ENCODE measurements around the gene SUN5.

Gene SUN5

DNA sequence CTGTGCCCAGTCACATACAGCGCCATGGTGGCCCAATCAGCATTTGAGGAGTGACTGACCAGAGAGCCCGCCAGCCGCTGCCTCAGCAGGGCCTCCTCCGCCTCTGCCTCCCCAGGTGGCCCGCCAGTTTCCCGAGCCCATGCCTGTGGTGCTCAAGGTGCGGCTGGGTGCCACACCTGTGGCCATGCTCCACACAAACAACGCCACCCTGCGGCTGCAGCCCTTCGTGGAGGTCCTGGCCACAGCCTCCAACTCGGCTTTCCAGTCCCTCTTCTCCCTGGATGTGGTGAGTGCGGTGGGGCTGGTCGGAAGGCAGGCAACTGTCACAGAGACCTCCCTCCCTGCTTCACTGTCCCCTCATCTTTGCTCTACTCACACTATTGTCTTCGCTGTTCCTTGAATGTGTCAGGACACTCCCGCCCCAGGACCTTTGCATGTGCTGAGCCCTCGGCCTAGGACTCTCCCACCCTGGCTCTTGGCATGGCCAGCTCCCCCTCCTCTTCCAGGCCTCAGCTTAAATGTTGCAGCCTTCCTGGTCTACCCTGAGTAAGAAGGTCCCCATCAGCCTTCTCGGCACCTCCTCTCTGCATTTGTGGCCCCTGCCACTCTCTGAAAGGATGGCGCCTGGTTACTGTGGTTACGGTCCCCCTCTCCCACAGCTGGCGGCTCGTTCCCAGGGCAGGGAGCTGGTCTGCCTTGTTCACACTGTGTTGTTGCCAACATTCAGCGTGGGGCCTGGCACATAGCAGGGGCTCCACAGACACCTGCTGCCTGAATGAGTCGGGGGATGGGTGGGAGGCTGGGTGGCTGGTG lies 15.4 kb upstream of the SUN5 start:
- H3K4me3 ChIP-seq (ENCODE audit: low read length), result no peak overlapping the region
- no peaks in the 10 kb centered on the region for H3K36me3 ChIP-seq (ENCODE audit: control insufficient read depth, insufficient read depth, low read length, severe bottlenecking)
- peaks cover under 1% of the 10 kb centered on the region for H3K9me3 ChIP-seq (ENCODE audit: control insufficient read depth, low read length)
- H3K4me1 ChIP-seq (ENCODE audit: control insufficient read depth, insufficient read depth, low read length), result peaks cover 7% of the 10 kb centered on the region
- DNase-seq (ENCODE audit: low read depth), result no peak
- H3K27me3 ChIP-seq (replicated peaks; ENCODE audit: control insufficient read depth, insufficient read depth, low read length), result peaks cover 73% of the 10 kb centered on the region
- H3K9ac ChIP-seq (ENCODE audit: low read length), result no peak overlapping the region

GRCh38 chr20:33018169-33018931 lies 14.1 kb upstream of the SUN5 start:
- Histone ChIP-seq H3K27me3 (replicated peaks; ENCODE audit: control insufficient read depth, insufficient read depth, low read length) (peaks cover 80% of the 10 kb centered on the region), H3K36me3 (ENCODE audit: control insufficient read depth, insufficient read depth, low read length, severe bottlenecking) (no peaks in the 10 kb centered on the region), H3K9ac (ENCODE audit: low read length) (no peak overlapping the region), H3K9me3 (ENCODE audit: control insufficient read depth, low read length) (no peaks in the 10 kb centered on the region), H3K4me1 (ENCODE audit: control insufficient read depth, insufficient read depth, low read length) (peaks cover 7% of the 10 kb centered on the region), H3K4me3 (ENCODE audit: low read length) (no peak overlapping the region)
- DNase-seq (ENCODE audit: low read depth), result no peak

DNA sequence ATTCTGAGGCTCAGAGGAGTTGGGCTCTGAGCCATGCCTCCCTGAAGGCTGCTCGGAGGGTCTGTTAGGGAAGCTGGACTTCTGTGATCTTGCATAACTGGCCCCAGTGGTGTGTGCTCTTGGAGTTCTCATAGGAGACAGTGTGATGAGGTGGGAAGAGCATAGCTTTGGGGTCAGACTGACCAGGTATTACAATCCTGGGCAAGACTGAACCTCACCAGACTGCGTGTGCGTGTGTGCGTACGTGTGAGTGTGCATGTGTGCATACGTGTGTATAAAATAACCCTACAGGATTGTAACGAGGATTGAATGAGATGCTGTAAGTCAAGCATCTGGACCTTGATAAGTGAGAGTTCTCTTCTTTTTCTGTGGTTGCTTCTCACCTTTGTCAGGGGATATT lies 13.3 kb upstream of the SUN5 start:
- no peak for DNase-seq (ENCODE audit: low read depth)
- Histone ChIP-seq H3K9ac (ENCODE audit: low read length) (no peak overlapping the region), H3K27me3 (replicated peaks; ENCODE audit: control insufficient read depth, insufficient read depth, low read length) (peaks cover 81% of the 10 kb centered on the region), H3K36me3 (ENCODE audit: control insufficient read depth, insufficient read depth, low read length, severe bottlenecking) (no peaks in the 10 kb centered on the region), H3K9me3 (ENCODE audit: control insufficient read depth, low read length) (no peaks in the 10 kb centered on the region), H3K4me1 (ENCODE audit: control insufficient read depth, insufficient read depth, low read length) (peaks cover 7% of the 10 kb centered on the region), H3K4me3 (ENCODE audit: low read length) (no peak overlapping the region)

GRCh38 chr20:33016581-33017109 lies 12.4 kb upstream of the SUN5 start:
- no peaks in the 10 kb centered on the region for H3K9me3 ChIP-seq (ENCODE audit: control insufficient read depth, low read length)
- peaks cover 7% of the 10 kb centered on the region for H3K4me1 ChIP-seq (ENCODE audit: control insufficient read depth, insufficient read depth, low read length)
- H3K27me3 ChIP-seq (replicated peaks; ENCODE audit: control insufficient read depth, insufficient read depth, low read length), result peaks cover 82% of the 10 kb centered on the region
- no peak for DNase-seq (ENCODE audit: low read depth)
- no peak overlapping the region for H3K9ac ChIP-seq (ENCODE audit: low read length)
- H3K4me3 ChIP-seq (ENCODE audit: low read length), result no peak overlapping the region
- no peaks in the 10 kb centered on the region for H3K36me3 ChIP-seq (ENCODE audit: control insufficient read depth, insufficient read depth, low read length, severe bottlenecking)

DNA sequence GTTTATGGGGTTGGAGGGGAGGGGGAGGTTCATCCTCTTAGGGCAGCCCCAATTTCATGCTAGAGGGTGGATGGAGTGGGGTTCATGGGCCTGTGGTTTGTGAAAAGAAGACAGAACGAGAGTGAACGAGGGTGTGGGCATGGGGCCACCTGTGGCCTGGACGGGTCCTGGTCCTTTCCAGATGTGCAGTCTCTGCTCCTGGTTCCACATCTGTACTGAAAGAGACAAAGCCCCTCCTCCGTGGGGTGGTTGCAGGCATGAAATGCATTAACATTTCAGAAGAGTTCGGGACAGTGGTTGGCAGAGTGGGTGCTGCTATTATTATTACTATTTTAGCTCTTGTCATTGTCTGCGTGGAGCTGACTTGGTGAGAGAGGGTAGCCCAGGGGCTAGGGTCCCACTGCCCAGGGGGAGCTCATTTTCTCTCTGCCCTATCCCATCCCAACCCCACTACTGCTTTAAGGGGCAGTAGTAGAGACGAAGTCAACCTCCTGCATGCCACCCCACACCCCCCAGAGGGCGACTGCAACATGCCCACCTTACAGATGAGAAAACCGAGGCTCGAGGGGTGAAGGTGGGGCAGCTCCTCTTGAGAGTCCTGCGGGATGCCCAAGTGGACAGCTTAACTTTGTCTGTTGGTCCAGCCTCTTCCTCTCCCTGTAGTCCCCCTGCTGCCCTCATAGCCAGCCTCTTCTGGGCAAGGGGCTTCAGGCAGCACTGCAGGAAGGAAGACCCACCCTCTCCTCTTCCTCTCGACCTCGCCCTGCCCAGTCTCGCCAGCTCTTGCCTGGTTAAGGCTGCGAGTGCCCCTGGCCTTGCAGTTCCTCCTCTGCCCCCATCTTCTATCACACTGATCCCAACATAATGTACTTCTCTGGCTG lies 11.7 kb upstream of the SUN5 start:
- Histone ChIP-seq H3K36me3 (ENCODE audit: control insufficient read depth, insufficient read depth, low read length, severe bottlenecking) (no peaks in the 10 kb centered on the region), H3K27me3 (replicated peaks; ENCODE audit: control insufficient read depth, insufficient read depth, low read length) (peaks cover 81% of the 10 kb centered on the region), H3K9ac (ENCODE audit: low read length) (no peak overlapping the region), H3K4me3 (ENCODE audit: low read length) (no peak overlapping the region), H3K9me3 (ENCODE audit: control insufficient read depth, low read length) (no peaks in the 10 kb centered on the region), H3K4me1 (ENCODE audit: control insufficient read depth, insufficient read depth, low read length) (peaks cover 7% of the 10 kb centered on the region)
- DNase-seq (ENCODE audit: low read depth), result no peak

- Histone ChIP-seq H3K9ac (ENCODE audit: low read length) (no peak overlapping the region), H3K36me3 (ENCODE audit: control insufficient read depth, insufficient read depth, low read length, severe bottlenecking) (no peaks in the 10 kb centered on the region), H3K4me3 (ENCODE audit: low read length) (no peak overlapping the region), H3K27me3 (replicated peaks; ENCODE audit: control insufficient read depth, insufficient read depth, low read length) (peaks cover 87% of the 10 kb centered on the region), H3K9me3 (ENCODE audit: control insufficient read depth, low read length) (no peaks in the 10 kb centered on the region), H3K4me1 (ENCODE audit: control insufficient read depth, insufficient read depth, low read length) (peaks cover 7% of the 10 kb centered on the region)
- no peak for DNase-seq (ENCODE audit: low read depth)
These were observed 10.9 kb upstream of the SUN5 start for GRCh38 chr20:33015114-33015484.

DNA sequence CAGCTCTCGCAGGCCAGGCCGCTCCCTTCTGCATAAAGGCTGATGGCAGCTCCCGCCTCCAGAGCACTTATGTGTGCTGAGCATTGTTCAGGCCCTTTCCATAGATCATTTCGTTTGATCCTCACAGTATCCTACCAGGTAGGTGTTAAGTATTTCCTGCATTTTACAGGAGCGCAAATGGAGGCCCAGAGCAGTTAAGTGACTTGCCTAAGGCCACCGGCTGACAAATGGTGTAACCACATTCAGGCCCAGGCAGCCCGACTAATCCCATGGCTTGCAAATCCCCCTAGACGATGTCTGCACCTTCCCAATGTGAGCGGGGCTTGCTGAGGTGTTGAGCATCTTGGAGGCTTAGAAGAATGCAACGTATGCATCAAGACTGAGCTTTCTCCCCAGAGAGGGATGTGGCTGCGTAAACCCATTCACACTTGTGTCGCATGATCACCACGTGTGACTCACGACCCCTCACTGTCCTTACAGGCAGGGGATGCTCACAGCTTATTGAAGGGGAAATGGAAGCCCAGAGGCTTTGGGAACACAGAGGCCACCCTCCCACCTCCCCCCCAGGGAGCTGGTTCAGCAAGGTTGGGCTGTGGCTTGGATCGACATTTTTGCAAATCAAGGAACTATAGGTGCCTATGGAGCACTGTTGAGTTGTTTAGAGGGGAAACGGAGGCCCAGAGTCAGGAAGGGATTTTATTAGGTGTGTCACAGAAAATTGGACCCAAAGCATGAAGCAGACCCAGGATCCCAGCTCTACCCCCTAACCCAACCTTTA lies 10.3 kb upstream of the SUN5 start:
- no peak overlapping the region for H3K4me3 ChIP-seq (ENCODE audit: low read length)
- no peaks in the 10 kb centered on the region for H3K36me3 ChIP-seq (ENCODE audit: control insufficient read depth, insufficient read depth, low read length, severe bottlenecking)
- H3K27me3 ChIP-seq (replicated peaks; ENCODE audit: control insufficient read depth, insufficient read depth, low read length), result peaks cover 89% of the 10 kb centered on the region
- peaks cover 7% of the 10 kb centered on the region for H3K4me1 ChIP-seq (ENCODE audit: control insufficient read depth, insufficient read depth, low read length)
- H3K9ac ChIP-seq (ENCODE audit: low read length), result no peak overlapping the region
- DNase-seq (ENCODE audit: low read depth), result no peak
- no peaks in the 10 kb centered on the region for H3K9me3 ChIP-seq (ENCODE audit: control insufficient read depth, low read length)

GRCh38 chr20:33013701-33014326 lies 9.6 kb upstream of the SUN5 start:
- H3K4me1 ChIP-seq (ENCODE audit: control insufficient read depth, insufficient read depth, low read length), result peaks cover 7% of the 10 kb centered on the region
- no peak overlapping the region for H3K4me3 ChIP-seq (ENCODE audit: low read length)
- H3K9ac ChIP-seq (ENCODE audit: low read length), result no peak overlapping the region
- peaks cover 89% of the 10 kb centered on the region for H3K27me3 ChIP-seq (replicated peaks; ENCODE audit: control insufficient read depth, insufficient read depth, low read length)
- no peaks in the 10 kb centered on the region for H3K36me3 ChIP-seq (ENCODE audit: control insufficient read depth, insufficient read depth, low read length, severe bottlenecking)
- DNase-seq (ENCODE audit: low read depth), result no peak
- no peaks in the 10 kb centered on the region for H3K9me3 ChIP-seq (ENCODE audit: control insufficient read depth, low read length)

DNA sequence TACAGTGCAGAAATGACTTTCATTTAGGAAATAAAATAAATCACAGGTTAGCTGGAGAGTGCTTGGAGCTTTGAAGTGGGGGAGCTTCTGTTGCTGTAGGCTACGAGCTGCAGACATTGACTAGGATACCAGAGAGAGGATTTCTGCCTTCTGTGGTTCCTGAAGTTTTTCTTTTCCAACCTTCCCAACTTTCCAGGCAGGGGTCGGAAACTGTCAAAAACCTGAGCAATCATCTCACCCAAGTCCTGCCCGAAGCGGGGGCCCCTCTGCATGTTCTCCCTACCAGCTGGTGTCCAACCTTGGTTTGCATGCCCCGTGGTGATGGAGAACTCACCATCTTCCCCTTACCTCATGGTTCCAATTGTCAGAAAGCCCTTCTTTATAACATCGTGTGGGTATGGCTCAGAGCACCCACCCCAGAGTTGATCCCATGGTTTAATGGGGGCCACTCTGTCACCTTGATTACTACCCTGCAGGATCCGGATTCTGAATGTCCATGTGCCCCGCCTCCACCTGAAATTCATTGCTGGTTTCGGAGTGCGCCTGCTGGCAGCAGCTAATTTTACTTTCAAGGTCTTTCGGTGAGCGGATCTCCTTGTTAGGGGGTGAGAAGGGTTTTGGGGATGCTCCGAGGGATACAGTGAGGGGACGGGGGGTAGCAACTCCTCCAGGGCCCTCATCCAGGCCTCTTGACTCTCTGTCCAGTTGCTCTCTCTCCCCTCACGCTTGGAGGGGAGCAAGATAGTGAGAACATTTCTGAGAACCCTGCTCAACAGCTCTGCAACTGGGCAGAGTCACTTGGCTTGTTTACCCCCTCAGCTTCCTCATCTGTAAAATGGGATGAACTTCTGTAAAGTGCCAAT lies 8.3 kb upstream of the SUN5 start:
- no peak for DNase-seq (ENCODE audit: low read depth)
- Histone ChIP-seq H3K36me3 (ENCODE audit: control insufficient read depth, insufficient read depth, low read length, severe bottlenecking) (no peaks in the 10 kb centered on the region), H3K27me3 (replicated peaks; ENCODE audit: control insufficient read depth, insufficient read depth, low read length) (peaks cover 92% of the 10 kb centered on the region)

More for the DNA sequence above, 8.3 kb upstream of the SUN5 start:
- H3K9ac ChIP-seq (ENCODE audit: low read length), result no peak overlapping the region
- H3K4me1 ChIP-seq (ENCODE audit: control insufficient read depth, insufficient read depth, low read length), result peaks cover 7% of the 10 kb centered on the region
- no peak overlapping the region for H3K4me3 ChIP-seq (ENCODE audit: low read length)
- no peaks in the 10 kb centered on the region for H3K9me3 ChIP-seq (ENCODE audit: control insufficient read depth, low read length)

All from adipocyte (in vitro differentiated cells).